Measurements from ENCODE around the gene TRAPPC6A.
"Not testable (repeated sequence)": the region's sequence is repeated elsewhere in the genome, so short reads cannot be mapped to it uniquely, and the experiment has no call there.

TRAPPC6A gene

GRCh38 chr19:45125975-45126493, 52.0 kb downstream of the TRAPPC6A start:
- FAIRE-seq = no peak

- FAIRE-seq = no peak
Observed at GRCh38 chr19:45125360-45125759, 52.7 kb downstream of the TRAPPC6A start.

- FAIRE-seq = no peak
Observed at GRCh38 chr19:45124021-45124420, 54.0 kb downstream of the TRAPPC6A start.

GRCh38 chr19:45123440-45123850, 54.6 kb downstream of the TRAPPC6A start:
- no peak for FAIRE-seq

GRCh38 chr19:45122832-45123231, 55.2 kb downstream of the TRAPPC6A start:
- FAIRE-seq = no peak

GRCh38 chr19:45121827-45122345, 56.2 kb downstream of the TRAPPC6A start:
- no peak for FAIRE-seq

- FAIRE-seq = no peak
Observed at GRCh38 chr19:45119582-45119981, 58.5 kb downstream of the TRAPPC6A start.

GRCh38 chr19:45118591-45119355, 59.3 kb downstream of the TRAPPC6A start:
- not testable (repeated sequence) for FAIRE-seq

- FAIRE-seq = no peak
Observed at GRCh38 chr19:45118106-45118505, 59.9 kb downstream of the TRAPPC6A start.

- no peak for FAIRE-seq
Observed at GRCh38 chr19:45117671-45118070, 60.4 kb downstream of the TRAPPC6A start.

GRCh38 chr19:45117167-45117594, 60.9 kb downstream of the TRAPPC6A start:
- FAIRE-seq = no peak

- no peak for FAIRE-seq
Observed at GRCh38 chr19:45115809-45116615, 62.0 kb downstream of the TRAPPC6A start.

- FAIRE-seq = no peak
Observed at GRCh38 chr19:45114116-45114515, 63.9 kb downstream of the TRAPPC6A start.

GRCh38 chr19:45113628-45114027, 64.4 kb downstream of the TRAPPC6A start:
- FAIRE-seq = no peak

Data from colon (tissue), 2 donors.